Subcutaneous abdominal adipose tissue (tissue), 5 donors: Measurements from ENCODE around the gene ARSD.
"Not testable (repeated sequence)": the region's sequence is repeated elsewhere in the genome, so short reads cannot be mapped to it uniquely, and the experiment has no call there.

ENCODE experiments used
- H3K27ac ChIP-seq: one replicate; pipeline ENCODE4 v1.7.0; 2013; ENCODE audit warnings: low read depth, mild to moderate bottlenecking, inconsistent platforms, low read length, moderate library complexity
- H3K27me3 ChIP-seq, 5 donors: one replicate each; pipeline ENCODE4 v1.7.0; 2013; ENCODE audit warnings: low read length in 5 of 5, inconsistent platforms in 1 of 5; ENCODE audit not compliant: control insufficient read depth in 5 of 5, insufficient read depth in 4 of 5
- H3K36me3 ChIP-seq, 5 donors: one replicate each; pipeline ENCODE4 v1.7.0; 2013; ENCODE audit warnings: low read length in 5 of 5; ENCODE audit not compliant: control insufficient read depth in 5 of 5, insufficient read depth in 5 of 5
- H3K4me1 ChIP-seq, 5 donors: one replicate each; pipeline ENCODE4 v1.7.0; 2013; ENCODE audit warnings: low read length in 5 of 5, mild to moderate bottlenecking in 3 of 5, moderate library complexity in 1 of 5; ENCODE audit not compliant: control insufficient read depth in 5 of 5, insufficient read depth in 5 of 5
- H3K4me3 ChIP-seq, 5 donors: one replicate each; pipeline ENCODE4 v1.7.0; 2013; ENCODE audit warnings: low read length in 5 of 5, low read depth in 1 of 5
- H3K9ac ChIP-seq, 5 donors: one replicate each; pipeline ENCODE4 v1.7.0; 2013; ENCODE audit warnings: low read length in 5 of 5, mild to moderate bottlenecking in 4 of 5, moderate library complexity in 3 of 5
- H3K9me3 ChIP-seq, 5 donors: one replicate each; pipeline ENCODE4 v1.7.0; 2013; ENCODE audit warnings: low read length in 5 of 5; ENCODE audit not compliant: control insufficient read depth in 5 of 5
- donor health status: healthy.
- donor health status: healthy.
- donor health status: healthy.
- donor health status: healthy.
- donor health status: healthy.

ARSD gene

GRCh38 chrX:2934715-2935710 is 5.9 kb upstream of the ARSD start:
- H3K9ac ChIP-seq: no peak overlapping the region
- H3K36me3 ChIP-seq: no peaks in the 10 kb centered on the region
- H3K27me3 ChIP-seq: peaks cover 0 to 6% (median 0%) of the 10 kb centered on the region in 5 donors
- no peak overlapping the region for H3K4me3 ChIP-seq
- no peak overlapping the region for H3K27ac ChIP-seq
- H3K9me3 ChIP-seq: peaks cover 0 to 12% (median 7%) of the 10 kb centered on the region in 5 donors
- peaks cover 0 to 2% (median 0%) of the 10 kb centered on the region in 5 donors for H3K4me1 ChIP-seq

GRCh38 chrX:2933125-2933900 is 4.2 kb upstream of the ARSD start:
- no peak overlapping the region for H3K27ac ChIP-seq
- H3K27me3 ChIP-seq: peaks cover 0 to 6% (median 0%) of the 10 kb centered on the region in 5 donors
- peaks cover 0 to 12% (median 7%) of the 10 kb centered on the region in 5 donors for H3K9me3 ChIP-seq
- no peaks in the 10 kb centered on the region for H3K36me3 ChIP-seq
- no peak overlapping the region for H3K9ac ChIP-seq
- H3K4me1 ChIP-seq: peaks cover 0 to 9% (median 6%) of the 10 kb centered on the region in 5 donors
- H3K4me3 ChIP-seq: no peak overlapping the region

- Histone ChIP-seq H3K27me3 (peaks cover 0 to 2% (median 0%) of the 10 kb centered on the region in 5 donors), H3K27ac (no peak overlapping the region), H3K36me3 (no peaks in the 10 kb centered on the region), H3K4me1 (peaks cover 0 to 12% (median 9%) of the 10 kb centered on the region in 5 donors), H3K9ac (no peak overlapping the region), H3K9me3 (peaks cover 0 to 12% (median 7%) of the 10 kb centered on the region in 5 donors), H3K4me3 (no peak overlapping the region)
Observed at GRCh38 chrX:2931612-2932011, 2.5 kb upstream of the ARSD start.

GRCh38 chrX:2931155-2931554 is 2.0 kb upstream of the ARSD start:
- H3K9me3 ChIP-seq: peaks cover 0 to 12% (median 7%) of the 10 kb centered on the region in 5 donors
- peaks cover 0 to 12% (median 9%) of the 10 kb centered on the region in 5 donors for H3K4me1 ChIP-seq
- H3K27ac ChIP-seq: no peak overlapping the region
- no peaks in the 10 kb centered on the region for H3K36me3 ChIP-seq
- no peak overlapping the region for H3K4me3 ChIP-seq
- H3K9ac ChIP-seq: no peak overlapping the region
- no peaks in the 10 kb centered on the region for H3K27me3 ChIP-seq

- Histone ChIP-seq H3K27me3 (no peaks in the 10 kb centered on the region), H3K4me1 (peaks cover 0 to 12% (median 8%) of the 10 kb centered on the region in 5 donors), H3K9me3 (peaks cover 0 to 12% (median 7%) of the 10 kb centered on the region in 5 donors), H3K36me3 (peaks cover 0 to 4% (median 3%) of the 10 kb centered on the region in 5 donors), H3K27ac (no peak overlapping the region), H3K9ac (no peak overlapping the region), H3K4me3 (peak overlapping the region in 4 of 5 donors; percentile 77 to 85 (median 82))
Observed at GRCh38 chrX:2928191-2928582, 952 bp downstream of the ARSD start.

GRCh38 chrX:2926664-2927275 is 2.4 kb downstream of the ARSD start:
- Histone ChIP-seq H3K36me3 (peaks cover 0 to 10% (median 5%) of the 10 kb centered on the region in 5 donors), H3K4me1 (peaks cover 0 to 12% (median 8%) of the 10 kb centered on the region in 5 donors), H3K27ac (no peak overlapping the region), H3K27me3 (no peaks in the 10 kb centered on the region), H3K4me3 (no peak overlapping the region), H3K9ac (no peak overlapping the region), H3K9me3 (peaks cover 0 to 12% (median 7%) of the 10 kb centered on the region in 5 donors)

- H3K4me1 ChIP-seq: peaks cover 0 to 12% (median 8%) of the 10 kb centered on the region in 5 donors
- H3K9ac ChIP-seq, H3K9me3 ChIP-seq, H3K4me3 ChIP-seq, H3K27ac ChIP-seq, H3K27me3 ChIP-seq: not testable (repeated sequence)
- H3K36me3 ChIP-seq: peaks cover 1 to 15% (median 9%) of the 10 kb centered on the region in 5 donors
Observed at GRCh38 chrX:2926255-2926654, 2.9 kb downstream of the ARSD start.

GRCh38 chrX:2924151-2924550 is 5.0 kb downstream of the ARSD start:
- H3K4me1 ChIP-seq: peaks cover 0 to 8% (median 4%) of the 10 kb centered on the region in 5 donors
- H3K27ac ChIP-seq: no peak overlapping the region
- peaks cover 4 to 35% (median 21%) of the 10 kb centered on the region in 5 donors for H3K36me3 ChIP-seq
- H3K9me3 ChIP-seq: no peaks in the 10 kb centered on the region
- H3K27me3 ChIP-seq: no peaks in the 10 kb centered on the region
- no peak overlapping the region for H3K9ac ChIP-seq
- no peak overlapping the region for H3K4me3 ChIP-seq

- H3K27ac ChIP-seq: no peak overlapping the region
- no peaks in the 10 kb centered on the region for H3K27me3 ChIP-seq
- no peaks in the 10 kb centered on the region for H3K4me1 ChIP-seq
- peaks cover 4 to 47% (median 28%) of the 10 kb centered on the region in 5 donors for H3K36me3 ChIP-seq
- H3K9ac ChIP-seq: no peak overlapping the region
- H3K4me3 ChIP-seq: no peak overlapping the region
- H3K9me3 ChIP-seq: no peaks in the 10 kb centered on the region
Observed at GRCh38 chrX:2921750-2922149, 7.4 kb downstream of the ARSD start.
